Body of pancreas (tissue), 4 donors: Measurements from ENCODE around the gene TCN2.

ENCODE experiments used
- CTCF ChIP-seq, 7 experiments: fragments of 450-650 bp in 4 of 7; fragments of 200-600 bp in 3 of 7; sonication (generic) in 3 of 7; IDR thresholded peaks; one replicate each; pipeline ENCODE4 v1.5.1; 2016 to 2019; ENCODE audit warnings: antibody characterized with exemption in 7 of 7
- POLR2A ChIP-seq, 3 donors: fragments of 450-650 bp; IDR thresholded peaks; one replicate each; pipeline ENCODE4 v1.6.1; 2016; ENCODE audit warnings: antibody characterized with exemption in 3 of 3, mild to moderate bottlenecking in 2 of 3

- no peak for TF ChIP-seq CTCF (IDR thresholded peaks at IDR 0.05)
- no peak for TF ChIP-seq POLR2A (IDR thresholded peaks at IDR 0.05)
These were observed 36.3 kb downstream of the TCN2 start for GRCh38 chr22:30643055-30643875.
